ENCODE results near the gene DPYD. TPM values are rescaled to one million over a fixed set of nuclear protein-coding genes. Genes with fewer than 3 reads are reported as not detected.

DPYD gene
- total RNA-seq, 1 donor from 2014 or later = 8.1 TPM

DNA sequence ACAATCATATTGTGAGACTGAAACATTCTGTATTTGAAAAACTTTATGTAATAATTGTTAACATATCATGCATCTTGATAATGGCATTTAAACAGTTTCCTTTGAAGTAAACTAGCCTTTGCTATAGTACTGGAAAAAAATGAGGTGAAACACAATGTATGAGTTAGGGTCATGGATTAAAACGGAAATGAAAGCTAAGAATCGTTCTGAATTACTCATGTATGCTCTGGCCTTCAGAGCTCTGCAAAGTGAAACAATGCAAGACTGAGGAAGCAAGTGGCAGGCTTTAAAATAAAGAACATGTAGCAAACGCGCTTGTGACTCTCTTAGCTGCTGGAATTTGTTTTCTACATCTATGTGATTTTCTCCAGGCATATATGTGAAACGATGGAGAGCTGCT is 317.1 kb downstream of the DPYD start:
- no peaks in the 10 kb centered on the region for H3K27me3 Mint-ChIP-seq
- peaks cover 2% of the 10 kb centered on the region for H3K4me1 Mint-ChIP-seq (ENCODE audit: low read depth)
- TF ChIP-seq, protein P1, sequence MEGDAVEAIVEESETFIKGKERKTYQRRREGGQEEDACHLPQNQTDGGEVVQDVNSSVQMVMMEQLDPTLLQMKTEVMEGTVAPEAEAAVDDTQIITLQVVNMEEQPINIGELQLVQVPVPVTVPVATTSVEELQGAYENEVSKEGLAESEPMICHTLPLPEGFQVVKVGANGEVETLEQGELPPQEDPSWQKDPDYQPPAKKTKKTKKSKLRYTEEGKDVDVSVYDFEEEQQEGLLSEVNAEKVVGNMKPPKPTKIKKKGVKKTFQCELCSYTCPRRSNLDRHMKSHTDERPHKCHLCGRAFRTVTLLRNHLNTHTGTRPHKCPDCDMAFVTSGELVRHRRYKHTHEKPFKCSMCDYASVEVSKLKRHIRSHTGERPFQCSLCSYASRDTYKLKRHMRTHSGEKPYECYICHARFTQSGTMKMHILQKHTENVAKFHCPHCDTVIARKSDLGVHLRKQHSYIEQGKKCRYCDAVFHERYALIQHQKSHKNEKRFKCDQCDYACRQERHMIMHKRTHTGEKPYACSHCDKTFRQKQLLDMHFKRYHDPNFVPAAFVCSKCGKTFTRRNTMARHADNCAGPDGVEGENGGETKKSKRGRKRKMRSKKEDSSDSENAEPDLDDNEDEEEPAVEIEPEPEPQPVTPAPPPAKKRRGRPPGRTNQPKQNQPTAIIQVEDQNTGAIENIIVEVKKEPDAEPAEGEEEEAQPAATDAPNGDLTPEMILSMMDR (IDR thresholded peaks at IDR 0.05; ENCODE audit: unreplicated experiment) = no peak
- H3K27ac Mint-ChIP-seq = no peak overlapping the region
- H3K9me3 Mint-ChIP-seq (ENCODE audit: low read depth) = no peaks in the 10 kb centered on the region
- no peak for DNase-seq (ENCODE audit: low spot score, unreplicated experiment)
- no peaks in the 10 kb centered on the region for H3K36me3 Mint-ChIP-seq (ENCODE audit: insufficient read depth)
- H3K4me3 Mint-ChIP-seq (ENCODE audit: low read depth) = no peak overlapping the region

DNA sequence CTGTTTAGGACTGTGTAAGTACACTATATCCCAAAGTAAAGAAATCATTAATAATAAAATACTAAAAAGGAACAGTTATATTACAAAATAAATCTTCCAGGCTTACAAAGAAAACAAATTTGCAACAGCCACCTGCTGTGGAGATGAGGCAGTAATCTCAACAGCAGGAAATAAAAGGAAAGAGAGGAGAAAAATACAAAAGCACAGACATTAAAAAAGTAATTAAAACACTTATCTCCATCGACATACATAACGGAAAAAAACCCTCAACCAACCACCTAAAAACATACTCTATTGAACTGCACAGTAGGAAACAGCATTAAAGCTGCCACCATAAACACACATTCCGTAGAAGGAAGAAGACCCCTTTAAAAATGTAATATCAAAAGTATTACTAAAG is 317.6 kb downstream of the DPYD start:
- no peak overlapping the region for H3K4me3 Mint-ChIP-seq (ENCODE audit: low read depth)
- TF ChIP-seq, protein P1 (IDR thresholded peaks at IDR 0.05; ENCODE audit: unreplicated experiment) = no peak
- H3K4me1 Mint-ChIP-seq (ENCODE audit: low read depth) = peaks cover 2% of the 10 kb centered on the region
- DNase-seq (ENCODE audit: low spot score, unreplicated experiment) = no peak
- H3K36me3 Mint-ChIP-seq (ENCODE audit: insufficient read depth) = no peaks in the 10 kb centered on the region
- no peaks in the 10 kb centered on the region for H3K27me3 Mint-ChIP-seq
- H3K27ac Mint-ChIP-seq = no peak overlapping the region
- no peaks in the 10 kb centered on the region for H3K9me3 Mint-ChIP-seq (ENCODE audit: low read depth)

DNA sequence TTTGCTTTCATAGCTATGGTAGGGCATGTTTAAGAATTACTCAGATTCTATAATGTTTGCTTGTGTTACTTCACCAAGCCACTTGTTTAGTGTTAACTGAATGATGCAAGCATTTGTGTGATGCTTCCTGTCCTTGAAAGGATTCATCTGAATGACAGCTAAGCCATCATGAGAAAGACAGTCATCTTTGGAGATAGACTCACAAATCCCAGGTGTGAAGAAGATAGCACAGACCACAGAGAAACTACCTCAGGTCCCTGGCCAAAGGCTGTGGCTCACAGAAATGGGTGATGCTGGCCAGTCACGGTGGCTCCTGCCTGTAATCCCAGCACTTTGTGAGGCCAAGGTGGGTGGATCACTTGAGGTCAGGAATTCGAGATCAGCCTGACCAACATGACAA is 321.4 kb downstream of the DPYD start:
- Mint-ChIP-seq H3K4me3 (ENCODE audit: low read depth) (no peak overlapping the region), H3K27ac (no peak overlapping the region), H3K27me3 (no peaks in the 10 kb centered on the region), H3K36me3 (ENCODE audit: insufficient read depth) (no peaks in the 10 kb centered on the region), H3K4me1 (ENCODE audit: low read depth) (peaks cover 2% of the 10 kb centered on the region), H3K9me3 (ENCODE audit: low read depth) (no peaks in the 10 kb centered on the region)
- TF ChIP-seq, protein P1 (IDR thresholded peaks at IDR 0.05; ENCODE audit: unreplicated experiment) = no peak
- no peak for DNase-seq (ENCODE audit: low spot score, unreplicated experiment)

DNA sequence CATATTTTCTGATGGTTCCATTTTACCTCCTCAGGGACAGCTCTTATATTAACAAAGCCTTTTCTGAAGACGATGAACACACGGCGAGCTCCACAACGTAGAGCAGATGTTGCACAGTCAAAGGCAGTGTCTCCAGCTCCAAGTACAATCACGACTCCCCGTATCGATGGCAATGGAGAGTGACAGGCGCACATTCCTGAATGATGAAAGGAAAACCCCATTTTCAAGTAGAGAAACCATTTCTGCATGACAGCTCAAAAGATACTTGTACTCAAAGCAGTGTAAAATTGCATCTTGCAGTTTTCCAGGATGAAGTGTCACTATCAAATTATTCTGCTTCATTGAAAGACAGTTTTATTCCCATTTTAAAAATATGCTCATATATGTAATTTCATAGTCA is 327.6 kb downstream of the DPYD start:
- H3K9me3 Mint-ChIP-seq (ENCODE audit: low read depth) = no peaks in the 10 kb centered on the region
- no peaks in the 10 kb centered on the region for H3K27me3 Mint-ChIP-seq
- H3K4me1 Mint-ChIP-seq (ENCODE audit: low read depth) = no peaks in the 10 kb centered on the region
- H3K4me3 Mint-ChIP-seq (ENCODE audit: low read depth) = no peak overlapping the region
- H3K36me3 Mint-ChIP-seq (ENCODE audit: insufficient read depth) = no peaks in the 10 kb centered on the region
- TF ChIP-seq, protein P1 (IDR thresholded peaks at IDR 0.05; ENCODE audit: unreplicated experiment) = no peak
- DNase-seq (ENCODE audit: low spot score, unreplicated experiment) = no peak
- H3K27ac Mint-ChIP-seq = no peak overlapping the region

DNA sequence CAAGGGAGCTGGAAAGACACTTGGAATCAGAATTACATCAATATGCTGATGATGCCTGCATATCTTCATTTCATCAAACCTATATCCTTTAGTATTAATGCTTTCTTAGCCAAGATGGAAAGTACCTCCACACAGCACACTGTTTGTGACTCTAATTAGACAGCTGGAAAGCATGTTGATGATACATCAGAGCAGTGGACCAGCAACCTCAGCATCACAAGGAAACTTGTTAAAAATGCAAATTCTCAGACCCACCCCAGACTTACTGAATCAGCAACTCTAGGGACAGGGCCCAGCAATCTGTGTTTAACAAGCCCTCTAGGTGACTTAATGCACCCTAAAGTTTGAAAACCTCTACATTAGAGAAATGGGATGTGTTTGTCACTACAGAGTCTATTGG is 332.1 kb downstream of the DPYD start:
- no peak for DNase-seq (ENCODE audit: low spot score, unreplicated experiment)
- no peaks in the 10 kb centered on the region for H3K36me3 Mint-ChIP-seq (ENCODE audit: insufficient read depth)
- no peaks in the 10 kb centered on the region for H3K4me1 Mint-ChIP-seq (ENCODE audit: low read depth)
- H3K27ac Mint-ChIP-seq = no peak overlapping the region
- no peaks in the 10 kb centered on the region for H3K27me3 Mint-ChIP-seq
- no peak overlapping the region for H3K4me3 Mint-ChIP-seq (ENCODE audit: low read depth)
- no peaks in the 10 kb centered on the region for H3K9me3 Mint-ChIP-seq (ENCODE audit: low read depth)
- TF ChIP-seq, protein P1 (IDR thresholded peaks at IDR 0.05; ENCODE audit: unreplicated experiment) = no peak
